NB4 (cell line): ENCODE results near the gene TMEM74B.

ENCODE experiments used
- CTCF ChIP-seq: IDR thresholded peaks from one replicate; pipeline ENCODE4 v1.5.1; 2012; ENCODE audit warnings: low read depth, low read length
- MYC ChIP-seq: IDR thresholded peaks from 2 replicates; pipeline ENCODE4 v1.6.1; 2011; ENCODE audit warnings: low read depth, low read length
- POLR2A ChIP-seq: IDR thresholded peaks from 2 replicates; pipeline ENCODE4 v1.6.1; 2011; ENCODE audit warnings: mild to moderate bottlenecking; ENCODE audit not compliant: insufficient read length; ENCODE audit errors: extremely low read depth

DNA sequence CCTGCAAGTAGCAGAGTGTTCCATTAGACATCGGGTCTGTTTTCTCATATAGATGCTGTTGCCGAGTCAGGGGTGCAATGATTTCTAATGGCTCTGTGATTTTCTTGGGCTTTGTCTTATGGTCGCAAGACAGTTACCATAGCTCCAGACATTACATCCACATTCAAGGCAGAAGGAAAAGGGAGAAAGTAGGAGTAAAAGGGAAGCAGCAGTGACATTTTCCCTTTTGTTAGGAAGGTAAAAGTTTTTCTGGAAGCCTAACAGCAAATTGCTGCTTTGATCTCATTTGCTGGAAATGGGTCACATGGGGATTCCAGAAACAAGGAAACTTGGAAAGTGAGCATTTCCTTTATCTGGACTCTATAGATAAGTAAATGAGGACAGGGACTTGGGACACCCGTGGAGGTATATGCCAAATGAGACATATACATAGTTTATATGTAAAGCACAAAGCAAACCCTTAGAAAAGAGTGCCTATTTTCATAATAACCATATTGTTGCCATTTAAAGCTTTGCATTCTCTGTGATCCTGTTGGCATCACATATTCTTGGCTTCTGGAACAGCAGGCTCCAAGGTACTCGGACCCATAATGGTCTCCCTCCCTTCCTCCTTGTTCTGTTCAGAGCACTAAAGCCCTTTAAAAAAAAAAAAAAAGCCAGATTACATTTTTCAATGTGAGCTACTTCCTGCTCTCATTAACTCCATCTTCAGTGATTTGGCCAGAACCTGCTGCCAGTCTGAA is 18.2 kb upstream of the TMEM74B start, which contains the start of gene C20orf202:
- TF ChIP-seq CTCF, result no peak
- TF ChIP-seq POLR2A, result no peak
- no peak for TF ChIP-seq MYC
